HUES64 (cell line): ENCODE data around the gene UMODL1.

ENCODE experiments used
- H3K27ac ChIP-seq: 2 replicates; pipeline ENCODE4 v1.7.0; 2013; ENCODE audit warnings: low read depth, low read length, inconsistent platforms
- H3K27me3 ChIP-seq: 2 replicates; pipeline ENCODE4 v1.6.1; 2013; ENCODE audit warnings: mild to moderate bottlenecking, low read length; ENCODE audit not compliant: insufficient read depth
- H3K36me3 ChIP-seq: 2 replicates; pipeline ENCODE4 v1.6.1; 2013; ENCODE audit warnings: mild to moderate bottlenecking, low read length; ENCODE audit not compliant: insufficient read depth
- H3K4me1 ChIP-seq: 2 replicates; pipeline ENCODE4 v1.6.1; 2013; ENCODE audit warnings: mild to moderate bottlenecking, low read length, moderate library complexity; ENCODE audit not compliant: insufficient read depth
- H3K4me3 ChIP-seq: 2 replicates; pipeline ENCODE4 v1.5.1; 2013; ENCODE audit warnings: mild to moderate bottlenecking, low read length, moderate library complexity
- H3K9ac ChIP-seq: 2 replicates; pipeline ENCODE4 v1.6.1; 2013; ENCODE audit warnings: mild to moderate bottlenecking, low read depth, low read length
- H3K9me3 ChIP-seq: 2 replicates; pipeline ENCODE4 v1.6.1; 2013; ENCODE audit warnings: low read depth, low read length; ENCODE audit not compliant: insufficient read depth
- WGBS: fragments of 150-250, 120-280 bp; methylation state at CpG from one replicate; pipeline ENCODE4 v1.1.7; 2013; ENCODE audit warnings: missing lambda C conversion rate; 5-methylcytosine and 5-hydroxymethylcytosine counted together

Gene UMODL1

DNA sequence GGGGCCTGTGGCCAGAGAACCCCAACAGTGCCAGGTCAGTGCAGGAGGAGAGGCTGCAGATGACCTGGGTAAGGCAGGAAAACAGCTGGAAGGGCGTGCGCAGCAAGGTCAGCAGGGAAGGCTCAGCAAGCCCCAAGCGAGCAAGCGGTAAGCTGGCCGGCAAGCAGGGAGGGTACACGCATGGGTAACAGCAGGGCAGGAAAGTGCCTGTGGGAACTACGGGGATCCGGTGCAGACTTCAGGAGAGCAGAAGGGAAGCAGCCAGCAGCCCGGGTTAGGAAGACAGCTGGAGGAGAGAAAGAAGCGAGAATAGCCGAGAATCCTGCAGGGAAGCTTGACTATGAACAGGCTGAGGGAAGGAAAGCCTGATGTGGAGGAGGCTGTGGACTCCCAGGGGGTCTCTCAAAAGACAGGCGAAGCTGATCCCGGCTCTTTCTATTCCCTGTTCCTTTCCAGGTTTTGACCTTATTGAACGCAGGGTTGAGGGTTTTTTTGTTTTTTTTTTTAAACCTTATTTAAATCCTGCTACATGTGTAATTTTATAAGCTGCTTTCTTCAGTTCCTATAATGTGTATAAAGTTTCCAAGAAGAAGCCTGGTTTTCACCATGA, 20.9 kb downstream of the UMODL1 start:
- no peak overlapping the region for H3K9ac ChIP-seq
- H3K9me3 ChIP-seq: peaks cover 10% of the 10 kb centered on the region
- 36% methylated on average over 13 of the region's 14 CpGs for WGBS

DNA sequence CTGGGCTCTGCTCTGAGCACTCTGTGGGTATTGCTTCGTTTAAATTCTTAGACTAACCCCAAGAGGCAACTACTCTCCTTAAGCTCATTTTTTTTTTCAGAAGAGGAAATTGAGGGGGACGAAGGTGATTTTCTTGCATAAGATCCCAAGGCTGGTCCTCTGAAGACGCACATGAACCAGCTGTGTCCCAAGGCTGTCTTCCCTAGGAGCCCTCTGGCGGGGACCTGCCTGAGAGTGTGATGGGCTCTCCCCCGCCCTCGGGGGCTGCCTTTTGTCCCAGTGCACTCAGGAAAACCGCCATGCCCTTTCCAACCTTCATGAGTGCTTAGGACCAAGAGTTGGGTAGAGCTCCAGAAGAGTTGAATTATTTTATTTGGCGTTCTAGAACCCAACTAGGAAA, 21.7 kb downstream of the UMODL1 start:
- WGBS: 79% methylated on average over 8 of the region's 8 CpGs

More for the DNA sequence above, 20.9 kb downstream of the UMODL1 start:
- peaks cover 4% of the 10 kb centered on the region for H3K27me3 ChIP-seq
- no peak overlapping the region for H3K27ac ChIP-seq
- H3K4me1 ChIP-seq: peaks cover 7% of the 10 kb centered on the region
- peak overlapping the region; percentile 26 for H3K4me3 ChIP-seq
- H3K36me3 ChIP-seq: no peaks in the 10 kb centered on the region

DNA sequence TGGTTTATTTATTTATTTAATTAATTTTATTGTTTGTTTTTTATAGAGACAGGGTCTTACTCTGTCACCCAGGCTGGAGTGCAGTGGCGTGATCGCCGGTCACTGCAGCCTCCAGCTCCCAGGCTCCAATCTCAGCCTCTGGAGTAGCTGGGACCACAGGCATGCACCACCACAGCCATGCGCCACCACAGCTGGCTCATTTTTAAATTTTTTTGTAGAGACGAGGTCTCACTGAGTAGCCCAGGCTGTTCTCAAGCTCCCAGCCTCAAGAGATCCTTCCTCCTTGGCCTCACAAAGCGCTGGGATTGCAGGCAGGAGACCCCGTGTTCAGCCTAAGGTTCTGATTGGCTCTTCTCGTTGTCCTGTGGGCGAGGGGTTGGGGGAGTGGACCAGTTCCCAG, 22.1 kb downstream of the UMODL1 start:
- H3K36me3 ChIP-seq: no peaks in the 10 kb centered on the region
- peaks cover 10% of the 10 kb centered on the region for H3K9me3 ChIP-seq
- no peak overlapping the region for H3K27ac ChIP-seq
- peaks cover 4% of the 10 kb centered on the region for H3K27me3 ChIP-seq
- WGBS: 89% methylated on average over 9 of the region's 9 CpGs
- peaks cover 7% of the 10 kb centered on the region for H3K4me1 ChIP-seq
- no peak overlapping the region for H3K9ac ChIP-seq
- no peak overlapping the region for H3K4me3 ChIP-seq

More for the DNA sequence above, 21.7 kb downstream of the UMODL1 start:
- H3K4me1 ChIP-seq: peaks cover 7% of the 10 kb centered on the region
- no peak overlapping the region for H3K9ac ChIP-seq
- peaks cover 4% of the 10 kb centered on the region for H3K27me3 ChIP-seq
- H3K9me3 ChIP-seq: peaks cover 10% of the 10 kb centered on the region
- no peaks in the 10 kb centered on the region for H3K36me3 ChIP-seq
- no peak overlapping the region for H3K27ac ChIP-seq
- H3K4me3 ChIP-seq: no peak overlapping the region

GRCh38 chr21:42093991-42094421, 22.9 kb downstream of the UMODL1 start:
- Histone ChIP-seq H3K9ac (no peak overlapping the region), H3K27ac (no peak overlapping the region), H3K4me3 (no peak overlapping the region), H3K9me3 (peaks cover 10% of the 10 kb centered on the region), H3K27me3 (peaks cover 4% of the 10 kb centered on the region), H3K36me3 (no peaks in the 10 kb centered on the region), H3K4me1 (peaks cover 7% of the 10 kb centered on the region)
- 93% methylated on average over 15 of the region's 15 CpGs for WGBS

GRCh38 chr21:42094811-42095210, 23.7 kb downstream of the UMODL1 start:
- Histone ChIP-seq H3K36me3 (no peaks in the 10 kb centered on the region), H3K9ac (no peak overlapping the region), H3K4me1 (peaks cover 7% of the 10 kb centered on the region), H3K27ac (no peak overlapping the region), H3K27me3 (peaks cover 4% of the 10 kb centered on the region), H3K9me3 (peaks cover 10% of the 10 kb centered on the region), H3K4me3 (no peak overlapping the region)
- 98% methylated on average over 6 of the region's 6 CpGs for WGBS

GRCh38 chr21:42095581-42095980, 24.5 kb downstream of the UMODL1 start:
- Histone ChIP-seq H3K9me3 (peaks cover 10% of the 10 kb centered on the region), H3K4me1 (peaks cover 7% of the 10 kb centered on the region), H3K27me3 (peaks cover 4% of the 10 kb centered on the region), H3K27ac (no peak overlapping the region), H3K36me3 (no peaks in the 10 kb centered on the region), H3K4me3 (no peak overlapping the region), H3K9ac (no peak overlapping the region)
- 91% methylated on average over 2 of the region's 2 CpGs for WGBS

DNA sequence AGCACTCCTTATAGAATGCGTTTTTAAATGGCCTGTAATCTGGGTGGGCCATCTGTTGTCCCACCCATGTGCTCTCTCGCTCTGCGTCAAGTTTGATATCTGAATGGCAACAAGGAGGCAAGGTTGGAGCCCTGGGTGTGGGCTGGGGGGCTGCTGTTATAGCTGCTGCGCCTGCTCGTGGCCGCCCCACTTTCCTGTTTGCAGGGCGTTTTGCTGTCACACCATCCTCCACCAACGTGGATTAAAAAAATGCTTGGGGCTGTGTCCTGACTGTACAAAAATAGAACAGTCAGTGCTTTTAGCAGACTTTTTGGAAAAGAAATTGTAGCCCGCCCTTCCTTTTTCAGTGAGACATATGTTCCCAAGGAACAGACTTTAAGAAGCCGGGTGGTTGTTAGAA, 25.4 kb downstream of the UMODL1 start:
- H3K27me3 ChIP-seq: peaks cover 3% of the 10 kb centered on the region
- no peak overlapping the region for H3K27ac ChIP-seq
- H3K4me1 ChIP-seq: peaks cover 7% of the 10 kb centered on the region
- H3K9me3 ChIP-seq: peaks cover 10% of the 10 kb centered on the region
- no peak overlapping the region for H3K4me3 ChIP-seq
- H3K36me3 ChIP-seq: no peaks in the 10 kb centered on the region
- H3K9ac ChIP-seq: no peak overlapping the region
- 95% methylated on average over 10 of the region's 10 CpGs for WGBS

DNA sequence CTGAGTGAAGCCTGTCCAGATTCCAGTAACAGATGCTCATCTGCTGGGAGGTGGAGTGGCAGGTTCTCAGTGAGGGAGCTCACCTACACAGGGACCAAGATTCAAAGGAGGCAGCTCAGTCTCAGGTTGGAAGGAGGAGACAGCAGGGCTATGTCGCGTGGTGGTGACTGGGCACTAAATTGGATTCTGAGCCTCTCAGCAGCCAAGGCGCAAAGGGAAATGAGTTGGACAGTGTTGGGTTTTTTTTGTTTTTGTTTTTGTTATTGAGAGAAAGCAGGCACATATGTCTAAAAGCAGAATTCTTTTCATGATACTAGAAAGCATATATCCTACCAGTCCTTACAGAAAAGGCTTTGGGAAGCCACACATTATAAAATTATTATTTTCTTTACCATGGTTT, 26.2 kb downstream of the UMODL1 start:
- H3K4me1 ChIP-seq: peaks cover 4% of the 10 kb centered on the region
- no peak overlapping the region for H3K4me3 ChIP-seq
- WGBS: 87% methylated on average over 3 of the region's 3 CpGs
- no peak overlapping the region for H3K9ac ChIP-seq
- no peak overlapping the region for H3K27ac ChIP-seq
- H3K9me3 ChIP-seq: peaks cover 10% of the 10 kb centered on the region
- no peaks in the 10 kb centered on the region for H3K27me3 ChIP-seq
- H3K36me3 ChIP-seq: no peaks in the 10 kb centered on the region

- Histone ChIP-seq H3K27me3 (no peaks in the 10 kb centered on the region), H3K27ac (no peak overlapping the region), H3K9ac (no peak overlapping the region), H3K4me3 (no peak overlapping the region), H3K4me1 (no peaks in the 10 kb centered on the region), H3K36me3 (no peaks in the 10 kb centered on the region), H3K9me3 (peaks cover 10% of the 10 kb centered on the region)
- WGBS: 74% methylated on average over 8 of the region's 8 CpGs
Measured at GRCh38 chr21:42097860-42098454, 26.8 kb downstream of the UMODL1 start.

DNA sequence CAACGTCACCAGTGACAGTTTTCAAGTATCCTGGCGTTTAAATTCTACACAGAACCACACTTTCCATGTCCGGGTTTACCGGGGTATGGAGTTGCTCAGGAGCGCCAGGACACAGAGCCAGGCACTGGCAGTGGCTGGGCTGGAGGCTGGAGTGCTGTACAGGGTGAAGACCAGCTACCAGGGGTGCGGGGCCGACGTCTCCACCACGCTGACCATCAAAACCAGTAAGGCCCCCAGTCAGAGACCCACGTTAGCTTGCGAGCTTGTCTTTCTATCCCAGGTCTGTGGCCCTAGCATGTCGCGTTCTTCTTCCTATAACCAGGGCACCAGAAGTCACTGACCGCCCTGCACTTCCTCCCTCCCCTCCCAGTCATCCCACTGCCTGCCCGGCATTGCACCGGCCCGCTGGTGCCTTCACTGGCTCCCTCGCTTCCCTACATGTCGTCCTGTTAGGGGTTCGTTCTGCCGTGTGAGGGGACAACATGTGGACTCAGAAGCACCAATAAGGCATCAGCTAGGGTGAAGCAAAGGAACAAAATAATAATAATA, 27.9 kb downstream of the UMODL1 start:
- Histone ChIP-seq H3K27ac (no peak overlapping the region), H3K4me3 (no peak overlapping the region), H3K36me3 (no peaks in the 10 kb centered on the region), H3K9me3 (peaks cover 10% of the 10 kb centered on the region), H3K4me1 (no peaks in the 10 kb centered on the region), H3K27me3 (no peaks in the 10 kb centered on the region), H3K9ac (no peak overlapping the region)
- 91% methylated on average over 21 of the region's 21 CpGs for WGBS

DNA sequence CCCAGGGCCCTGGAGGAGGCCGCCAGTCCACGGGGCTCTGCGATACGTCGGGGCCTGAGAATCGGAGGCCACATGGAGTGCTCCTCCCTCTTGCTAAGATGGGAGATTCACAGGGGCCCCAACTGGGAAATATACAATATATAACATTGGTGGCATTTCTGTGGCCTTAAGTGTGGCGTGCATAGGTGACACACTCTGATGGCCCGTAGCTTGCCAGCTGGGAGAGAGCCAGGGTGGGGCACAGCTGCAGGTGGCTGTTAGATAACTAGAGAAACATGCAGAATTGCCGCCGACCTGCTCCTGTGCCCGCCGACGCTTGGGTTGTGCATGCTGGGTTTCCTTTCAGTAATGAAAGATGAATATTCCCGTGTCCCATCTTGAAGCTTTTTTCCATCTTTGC, 30.1 kb downstream of the UMODL1 start:
- Histone ChIP-seq H3K36me3 (no peaks in the 10 kb centered on the region), H3K9ac (no peak overlapping the region), H3K9me3 (no peaks in the 10 kb centered on the region), H3K27me3 (no peaks in the 10 kb centered on the region), H3K4me1 (no peaks in the 10 kb centered on the region), H3K27ac (no peak overlapping the region), H3K4me3 (no peak overlapping the region)
- 96% methylated on average over 14 of the region's 14 CpGs for WGBS
